OCI-LY1 (cell line): ENCODE measurements around the gene SLC3A2.

Experiments
- CTCF ChIP-seq: fragments of 200-600 bp; sonication (generic), shearing (Covaris generic); IDR thresholded peaks from 2 replicates; pipeline ENCODE4 v1.5.1; 2017; ENCODE audit warnings: mild to moderate bottlenecking, antibody characterized with exemption, low read length, moderate library complexity, mixed read lengths
- EZH2 ChIP-seq: fragments of 200-600 bp; sonication (generic), shearing (Covaris generic); IDR thresholded peaks from 2 replicates; pipeline ENCODE4 v1.8.0; 2017; ENCODE audit warnings: borderline replicate concordance, mixed run types, mild to moderate bottlenecking, antibody characterized with exemption, low read length, moderate library complexity, mixed read lengths

GRCh38 chr11:62858201-62858600 is 22.5 kb upstream of the SLC3A2 start:
- TF ChIP-seq CTCF: no peak
- TF ChIP-seq EZH2: no peak
